Vagina (tissue), 2 donors: ENCODE measurements around the gene FGFR3. TPM values are rescaled to one million over a fixed set of nuclear protein-coding genes. Genes with fewer than 3 reads are reported as not detected.
A peak's percentile ranks its signal among the peaks of the same experiment; 100 is the strongest.

Experiments used
- DNase-seq, 2 donors: peaks; one replicate each; pipeline ENCODE4 v3.0.0-alpha.2; 2017; ENCODE audit errors: extremely low spot score in 2 of 2
- H3K27ac ChIP-seq: fragments of 200-600 bp; sonication (generic); one replicate; pipeline ENCODE4 v1.5.1; 2019
- H3K27me3 ChIP-seq: fragments of 200-600 bp; sonication (generic); one replicate; pipeline ENCODE4 v1.5.1; 2019
- H3K36me3 ChIP-seq, 2 donors: fragments of 200-600 bp; sonication (generic); one replicate each; pipeline ENCODE4 v1.5.1; 2017 to 2019
- H3K4me1 ChIP-seq: fragments of 200-600 bp; sonication (generic); one replicate; pipeline ENCODE4 v1.5.1; 2019
- H3K4me3 ChIP-seq, 2 donors: fragments of 200-600 bp; sonication (generic); 1 replicate in 1 of 2; 2 replicates in 1 of 2; pipeline ENCODE4 v1.5.1; 2016 to 2019
- H3K9me3 ChIP-seq: fragments of 200-600 bp; sonication (generic); one replicate; pipeline ENCODE4 v1.5.1; 2019
- CTCF ChIP-seq, 3 experiments: fragments of 450-650 bp in 2 of 3; fragments of 200-600 bp in 1 of 3; sonication (generic) in 1 of 3; IDR thresholded peaks; one replicate each; pipeline ENCODE4 v1.5.1; 2017 to 2019; ENCODE audit warnings: antibody characterized with exemption in 3 of 3, mild to moderate bottlenecking in 2 of 3, moderate library complexity in 2 of 3
- POLR2A ChIP-seq, 2 donors: fragments of 450-650 bp; IDR thresholded peaks; one replicate each; pipeline ENCODE4 v1.6.1; 2017; ENCODE audit warnings: antibody characterized with exemption in 2 of 2, mild to moderate bottlenecking in 2 of 2, moderate library complexity in 2 of 2
- POLR2AphosphoS5 ChIP-seq, 2 donors: sonication (generic); formaldehyde crosslinking; IDR thresholded peaks; one replicate each; pipeline ENCODE4 v1.9.0; 2017; ENCODE audit warnings: antibody characterized with exemption in 2 of 2, mild to moderate bottlenecking in 2 of 2, low read depth in 1 of 2; ENCODE audit not compliant: insufficient read depth in 1 of 2
- intact Hi-C: fragments of 100-400 bp; cut with DNase I; formaldehyde crosslinking; loops from one replicate; pipeline ENCODE4 v1.15.1; 2023
- total RNA-seq: library from RNA; depleted of rRNA; stranded (reverse); fragments of >200 nt; gene quantifications from one replicate; pipeline ENCODE4 v1.2.3, GENCODE V29; 2016

Gene FGFR3
- total RNA-seq, 1 donor from 2014 or later: 96.5 TPM

- no peaks in the 10 kb centered on the region for H3K9me3 ChIP-seq
- H3K36me3 ChIP-seq: no peaks in the 10 kb centered on the region
- H3K27ac ChIP-seq: no peak overlapping the region
- no peaks in the 10 kb centered on the region for H3K27me3 ChIP-seq
- peaks cover 56% of the 10 kb centered on the region for H3K4me1 ChIP-seq
- no peak for DNase-seq
- intact Hi-C loops: loop anchor here (10.0 kb wide), 1 partner anchor 142 kb away; no protein-coding TSS in a partner anchor
- peak overlapping the region; percentile 21 to 34 for H3K4me3 ChIP-seq
- TF ChIP-seq CTCF (IDR thresholded peaks at IDR 0.05) (no peak), POLR2A (IDR thresholded peaks at IDR 0.05) (no peak), POLR2AphosphoS5 (IDR thresholded peaks at IDR 0.05; ENCODE audit: insufficient read depth in 1 of 2, low read depth in 1 of 2) (no peak)
These were observed 30.0 kb upstream of the FGFR3 start for GRCh38 chr4:1763070-1763549.

- H3K9me3 ChIP-seq: no peaks in the 10 kb centered on the region
- TF ChIP-seq POLR2A (IDR thresholded peaks at IDR 0.05) (no peak), CTCF (IDR thresholded peaks at IDR 0.05) (no peak), POLR2AphosphoS5 (IDR thresholded peaks at IDR 0.05; ENCODE audit: insufficient read depth in 1 of 2, low read depth in 1 of 2) (no peak)
- no peaks in the 10 kb centered on the region for H3K36me3 ChIP-seq
- H3K27ac ChIP-seq: no peak overlapping the region
- no peak for DNase-seq
- intact Hi-C loops: loop anchor here (10.0 kb wide), 1 partner anchor 141 kb away; no protein-coding TSS in a partner anchor
- H3K4me3 ChIP-seq: peak overlapping the region; percentile 21 to 34
- H3K27me3 ChIP-seq: no peaks in the 10 kb centered on the region
- H3K4me1 ChIP-seq: peaks cover 56% of the 10 kb centered on the region
These were observed 29.5 kb upstream of the FGFR3 start for GRCh38 chr4:1763550-1764080.

- intact Hi-C loops: loop anchor here (10.0 kb wide), 1 partner anchor 140 kb away; no protein-coding TSS in a partner anchor
- H3K27me3 ChIP-seq: no peaks in the 10 kb centered on the region
These were observed 28.4 kb upstream of the FGFR3 start for GRCh38 chr4:1764670-1765069.

GRCh38 chr4:1765409-1766072 lies 27.6 kb upstream of the FGFR3 start:
- Histone ChIP-seq H3K36me3 (no peaks in the 10 kb centered on the region), H3K27ac (no peak overlapping the region), H3K4me1 (peaks cover 56% of the 10 kb centered on the region), H3K4me3 (no peak overlapping the region), H3K27me3 (no peaks in the 10 kb centered on the region), H3K9me3 (no peaks in the 10 kb centered on the region)
- TF ChIP-seq CTCF (IDR thresholded peaks at IDR 0.05): no peak
- TF ChIP-seq POLR2AphosphoS5 (IDR thresholded peaks at IDR 0.05; ENCODE audit: insufficient read depth in 1 of 2, low read depth in 1 of 2): no peak
- no peak for TF ChIP-seq POLR2A (IDR thresholded peaks at IDR 0.05)
- no peak for DNase-seq
- intact Hi-C loops: loop anchor here (10.0 kb wide), 1 partner anchor 139 kb away; no protein-coding TSS in a partner anchor

More at GRCh38 chr4:1764670-1765069, 28.4 kb upstream of the FGFR3 start:
- Histone ChIP-seq H3K4me3 (no peak overlapping the region), H3K27ac (no peak overlapping the region), H3K4me1 (peaks cover 56% of the 10 kb centered on the region), H3K9me3 (no peaks in the 10 kb centered on the region), H3K36me3 (no peaks in the 10 kb centered on the region)
- TF ChIP-seq POLR2AphosphoS5 (IDR thresholded peaks at IDR 0.05; ENCODE audit: insufficient read depth in 1 of 2, low read depth in 1 of 2): no peak
- no peak for TF ChIP-seq CTCF (IDR thresholded peaks at IDR 0.05)
- no peak for TF ChIP-seq POLR2A (IDR thresholded peaks at IDR 0.05)
- no peak for DNase-seq
